ENCODE data around the gene C11orf16.
"Not testable (repeated sequence)": the region's sequence is repeated elsewhere in the genome, so short reads cannot be mapped to it uniquely, and the experiment has no call there.

Gene C11orf16

DNA sequence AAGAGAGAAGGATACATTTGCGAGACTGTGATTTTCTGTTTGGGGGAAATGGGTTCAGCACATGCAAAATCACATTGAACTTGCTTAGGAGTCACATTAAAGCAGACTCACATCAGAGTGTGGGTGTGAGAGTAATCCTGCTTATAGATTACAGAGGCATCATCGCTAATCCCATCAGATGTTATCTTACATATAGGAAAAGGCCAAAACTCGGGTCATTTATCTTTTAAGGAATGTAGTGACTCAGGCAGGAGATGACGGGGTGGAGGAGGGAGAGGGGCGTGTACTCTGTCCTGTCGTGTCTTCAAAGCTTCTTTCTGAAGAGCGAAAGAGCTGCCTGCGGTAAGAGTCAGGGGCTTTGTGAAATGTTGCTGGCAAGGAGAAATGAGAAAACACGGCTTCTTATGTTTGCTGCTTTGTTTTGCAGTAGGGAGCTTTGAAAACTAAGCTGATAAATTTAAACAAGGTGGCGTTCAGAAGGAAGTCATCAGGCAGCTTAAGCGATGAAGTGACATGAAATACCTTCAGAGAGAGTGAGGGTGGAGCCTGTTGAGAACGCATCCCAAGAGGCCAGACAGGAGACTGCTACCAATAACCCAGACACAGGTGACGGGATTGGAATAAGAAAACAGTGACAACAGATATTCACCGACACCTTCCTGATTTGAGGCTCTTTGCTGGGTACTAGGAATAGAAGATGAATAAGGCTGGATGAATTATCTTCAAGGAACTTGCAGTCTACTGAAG is 2.2 kb upstream of the C11orf16 start:
- DNase-seq, result peak; percentile 27

DNA sequence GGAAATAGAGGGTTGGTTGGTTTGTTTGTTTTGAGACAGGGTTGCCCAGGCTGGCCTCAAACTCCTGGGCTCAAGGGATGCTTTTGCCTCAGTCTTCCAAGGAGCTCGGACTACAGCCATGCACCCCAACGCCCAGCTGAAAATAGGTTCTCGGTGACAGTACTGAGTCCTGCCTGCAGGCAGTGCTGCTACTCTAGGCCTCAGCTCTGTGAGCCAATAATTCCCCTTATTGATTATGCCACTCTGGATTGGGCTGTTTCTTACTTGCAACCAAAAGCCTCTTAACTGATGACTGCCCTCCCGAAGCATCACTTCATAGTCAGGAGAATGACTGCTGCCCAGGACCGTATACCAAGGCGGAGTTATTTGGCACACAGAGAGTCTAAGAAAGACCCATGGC is 1.2 kb upstream of the C11orf16 start:
- DNase-seq, result no peak

DNA sequence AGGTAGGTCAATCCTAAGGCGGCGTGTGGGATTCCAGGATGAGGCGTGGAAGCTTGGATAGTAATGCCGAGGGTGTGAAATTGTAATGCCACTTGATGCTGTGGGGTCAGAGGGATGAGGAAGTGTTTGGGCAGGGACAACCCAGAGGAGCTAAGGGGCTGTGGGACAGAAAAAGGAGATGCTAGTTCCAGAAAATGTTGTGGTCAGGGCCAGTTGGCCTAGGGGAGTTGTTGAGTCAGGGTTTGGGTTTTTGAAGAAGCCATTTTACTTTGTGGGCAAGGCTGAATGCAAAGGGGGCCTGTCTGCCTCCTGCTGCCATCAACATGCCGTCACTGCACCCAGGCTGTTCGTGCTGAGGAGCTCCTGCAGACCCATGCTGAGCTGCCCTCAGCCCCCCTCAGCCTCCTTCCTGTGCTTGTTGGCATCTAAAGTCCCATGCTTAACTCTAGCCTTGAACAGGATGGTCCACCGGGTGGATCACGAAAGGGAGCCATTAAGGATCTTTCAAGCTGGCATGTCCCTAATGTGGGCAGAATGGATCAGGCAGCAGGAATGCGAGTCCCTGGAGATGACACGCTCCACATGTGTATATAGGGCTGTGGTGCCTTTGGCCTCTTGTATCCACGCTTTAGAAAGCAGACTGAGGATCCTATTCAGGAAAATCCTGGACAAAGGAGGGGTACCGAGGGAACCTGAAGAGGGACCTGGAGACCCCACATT is 2.1 kb downstream of the C11orf16 start:
- DNase-seq, result no peak

DNA sequence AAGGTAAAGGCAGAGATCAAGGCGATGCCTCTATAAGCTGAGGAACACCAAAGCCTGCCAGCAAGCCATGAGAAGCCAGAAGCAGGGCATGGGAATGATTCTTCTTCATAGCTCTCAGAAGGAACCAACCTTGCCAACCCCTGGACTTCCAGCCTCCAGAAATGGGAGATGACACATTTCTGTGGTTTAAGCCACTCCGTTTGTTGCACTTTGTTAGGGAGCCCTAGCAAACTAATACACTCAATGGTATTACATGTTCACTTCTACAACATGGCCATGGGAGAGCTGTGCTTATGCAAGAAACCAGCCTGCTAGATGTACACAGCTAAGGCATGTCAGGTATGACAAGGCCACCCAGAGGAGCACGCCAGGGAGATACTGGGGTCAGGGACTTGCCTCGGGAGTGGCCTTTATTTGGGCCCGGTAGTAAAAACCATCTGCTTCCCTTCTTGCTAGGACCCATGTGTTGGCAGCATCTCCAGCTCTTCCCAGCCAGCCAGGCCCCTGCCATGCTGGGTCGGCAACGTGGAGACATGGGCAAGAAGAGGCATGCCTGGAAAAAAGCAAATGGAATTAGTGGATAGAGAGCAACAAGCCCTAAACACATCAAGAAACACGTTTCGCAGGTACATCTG is 3.6 kb downstream of the C11orf16 start:
- DNase-seq, result no peak

DNA sequence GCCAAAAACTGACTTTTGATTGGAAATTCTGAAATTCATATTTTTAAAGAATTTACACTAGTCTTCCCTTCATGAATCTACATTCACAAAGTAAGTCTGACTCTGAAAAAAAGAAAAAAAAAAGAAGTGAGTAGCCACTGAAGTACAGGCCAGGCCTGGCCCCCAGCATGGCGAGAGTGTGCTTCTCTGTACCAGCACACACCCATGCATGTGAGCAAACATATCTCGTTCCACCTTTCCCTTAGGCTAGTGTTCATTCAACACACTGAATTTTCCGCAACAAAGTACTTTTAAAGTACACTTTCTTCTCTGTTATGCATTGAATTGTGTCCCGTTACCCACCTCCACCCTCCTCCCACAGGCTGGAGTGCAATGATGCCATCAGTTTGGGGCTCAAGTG is 4.5 kb downstream of the C11orf16 start:
- DNase-seq, result no peak

DNA sequence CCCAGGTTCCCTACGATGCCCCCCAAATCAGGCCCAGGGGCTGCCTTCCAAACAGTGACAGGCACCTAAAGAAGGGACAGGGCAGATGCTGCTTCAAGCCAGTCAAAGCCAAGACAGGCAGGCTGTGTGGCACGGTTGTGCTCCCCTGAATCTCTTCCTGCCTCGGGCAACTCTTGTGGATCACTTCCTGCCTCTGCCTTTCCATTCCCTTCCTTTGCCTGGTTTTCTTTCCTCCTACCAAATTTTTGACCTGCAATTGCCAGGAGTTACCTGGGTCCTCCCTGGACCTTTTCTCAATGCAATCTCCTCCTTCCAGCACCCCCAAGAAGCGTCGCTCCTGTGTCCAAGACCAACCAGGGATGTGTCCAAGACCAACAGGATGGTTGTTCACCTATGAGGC is 5.5 kb downstream of the C11orf16 start:
- DNase-seq, result no peak

DNA sequence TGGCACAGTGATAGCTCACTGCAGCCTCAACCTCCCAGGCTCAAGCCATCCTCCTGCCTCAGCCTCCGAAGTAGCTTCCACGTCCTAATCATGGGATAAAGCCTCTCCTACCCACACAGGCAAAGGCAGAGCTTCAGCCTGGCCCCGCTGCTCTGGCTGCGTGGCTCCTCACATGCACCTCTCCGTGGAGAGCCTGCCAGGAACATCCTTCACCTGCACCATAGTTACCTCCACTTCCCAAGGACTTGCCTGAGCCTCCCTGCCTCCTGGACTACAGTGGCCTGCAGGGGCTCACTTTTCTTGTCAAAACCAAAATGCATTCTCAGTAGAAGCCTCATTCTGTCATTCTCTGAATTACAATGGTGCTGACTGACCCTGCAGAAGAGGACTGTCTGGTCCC is 6.5 kb downstream of the C11orf16 start:
- no peak for DNase-seq

DNA sequence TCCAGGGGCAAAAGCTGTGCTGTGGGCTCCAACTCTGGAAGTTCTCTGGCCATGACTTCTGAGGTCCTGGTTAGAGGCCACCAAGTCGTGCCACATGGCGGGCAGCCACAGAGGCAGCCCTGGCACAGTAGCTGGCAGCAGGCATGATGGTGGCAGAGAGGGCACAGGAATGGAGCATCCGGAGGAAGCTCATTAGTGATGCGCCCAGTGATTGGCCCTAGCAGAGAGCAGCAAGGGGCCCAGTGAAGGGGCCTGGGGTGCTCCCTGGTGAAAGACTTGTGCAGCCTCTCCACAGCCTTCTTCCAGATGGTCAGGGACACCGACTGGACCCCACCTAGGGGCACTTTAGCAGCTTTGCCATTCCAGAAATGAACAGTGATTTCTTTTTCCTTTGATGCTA is 7.0 kb downstream of the C11orf16 start:
- DNase-seq, result no peak

DNA sequence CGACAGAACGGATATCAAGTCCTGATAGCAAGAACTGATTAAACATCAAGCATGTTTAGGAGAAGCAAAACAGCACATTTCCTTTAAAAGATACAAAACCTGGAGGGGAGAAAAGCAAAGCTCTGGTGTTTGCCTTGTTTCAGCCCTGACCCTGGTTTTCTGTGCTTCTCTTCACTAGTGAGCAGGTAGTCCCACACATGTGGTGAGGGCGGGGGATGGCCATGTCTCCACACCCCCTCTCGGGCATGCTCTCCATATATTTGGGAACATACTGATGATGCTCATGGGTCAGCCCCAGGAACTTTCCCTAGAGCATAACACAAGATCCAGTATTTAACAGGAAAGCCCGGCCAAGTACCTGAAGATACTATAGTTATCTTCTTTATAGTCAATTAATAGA is 10.1 kb downstream of the C11orf16 start:
- no peak for DNase-seq

DNA sequence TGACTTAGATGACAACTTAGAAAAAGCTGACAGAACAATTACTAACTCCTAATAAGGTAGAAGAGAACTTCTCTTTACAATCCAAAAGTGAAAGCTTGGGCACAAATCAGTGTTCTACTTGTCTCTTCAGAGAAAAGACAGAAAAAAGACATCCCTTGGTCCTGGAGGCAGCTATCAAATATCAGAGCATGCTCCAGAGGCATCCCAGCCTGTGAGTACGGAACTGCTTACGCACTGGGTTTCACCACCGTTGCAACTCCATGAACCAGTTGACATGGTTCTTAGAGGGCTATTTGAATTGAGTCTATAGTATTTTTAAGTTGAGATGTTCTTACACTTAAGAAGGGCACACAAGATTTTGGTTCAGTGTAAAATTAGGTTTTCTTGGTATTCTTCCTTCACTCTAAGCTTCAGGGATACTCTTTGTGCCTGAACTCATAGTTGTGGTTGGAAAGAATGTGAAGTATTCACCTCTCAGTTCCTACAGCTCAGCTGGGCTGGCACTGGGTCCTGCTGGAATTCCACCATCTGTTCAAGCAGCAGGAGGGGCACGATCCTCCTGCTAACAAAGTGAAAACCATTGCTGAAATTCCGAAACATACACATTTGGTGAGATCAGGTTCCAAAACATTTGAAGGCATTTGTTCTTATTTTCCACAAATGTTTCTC is 15.5 kb downstream of the C11orf16 start:
- peak; percentile 63 for DNase-seq

DNA sequence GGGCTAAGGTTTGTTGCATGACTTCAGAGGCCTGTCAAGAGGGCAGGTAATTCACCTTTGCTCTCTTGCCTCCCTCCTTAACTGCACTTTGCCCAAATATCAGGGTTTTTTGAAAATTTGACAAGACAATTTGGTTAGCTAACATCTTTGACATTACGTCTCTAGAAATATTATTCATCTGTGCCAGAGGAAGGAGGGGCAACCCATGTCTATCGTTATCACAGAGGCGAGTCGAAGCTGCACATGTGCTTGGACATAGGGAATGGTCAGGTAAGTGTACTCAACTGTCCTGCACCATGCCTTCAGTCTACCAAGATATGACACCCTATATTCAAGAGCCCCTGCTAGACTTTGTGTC is 18.1 kb downstream of the C11orf16 start:
- DNase-seq, result no peak

DNA sequence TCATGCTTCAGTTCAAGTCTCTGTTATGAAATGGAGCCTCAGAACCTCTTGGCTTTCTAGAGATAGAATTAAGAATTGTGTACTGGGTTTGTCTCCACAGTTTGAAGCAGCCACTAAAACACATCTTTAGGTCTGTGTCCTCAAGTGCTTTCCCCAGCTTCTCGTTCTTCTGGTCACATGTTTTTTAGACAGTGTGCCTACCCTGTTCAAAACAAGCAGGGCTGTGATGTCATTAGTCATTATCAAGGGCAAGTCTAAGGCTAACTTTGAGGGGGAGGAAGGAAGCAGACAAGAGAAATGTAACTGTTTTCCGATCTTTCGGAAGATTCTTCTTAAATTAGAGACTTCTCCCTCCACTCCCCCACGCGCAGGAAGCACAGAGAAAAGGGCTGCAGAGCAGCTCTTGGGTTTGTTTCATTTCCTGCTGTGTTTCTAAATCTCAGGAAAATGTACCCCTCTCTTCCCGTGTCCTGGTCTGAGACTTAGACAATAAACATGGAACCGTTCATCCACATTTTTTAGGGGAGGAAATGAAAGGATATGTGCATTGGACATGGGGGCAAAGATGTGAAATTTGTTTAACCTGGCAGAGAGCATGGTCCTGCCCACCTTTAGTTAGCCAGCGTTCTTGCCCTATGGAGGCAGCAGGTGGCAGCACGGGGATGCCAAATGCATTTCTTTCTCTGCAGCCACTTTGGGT is 18.6 kb downstream of the C11orf16 start:
- DNase-seq, result peak; percentile 7

DNA sequence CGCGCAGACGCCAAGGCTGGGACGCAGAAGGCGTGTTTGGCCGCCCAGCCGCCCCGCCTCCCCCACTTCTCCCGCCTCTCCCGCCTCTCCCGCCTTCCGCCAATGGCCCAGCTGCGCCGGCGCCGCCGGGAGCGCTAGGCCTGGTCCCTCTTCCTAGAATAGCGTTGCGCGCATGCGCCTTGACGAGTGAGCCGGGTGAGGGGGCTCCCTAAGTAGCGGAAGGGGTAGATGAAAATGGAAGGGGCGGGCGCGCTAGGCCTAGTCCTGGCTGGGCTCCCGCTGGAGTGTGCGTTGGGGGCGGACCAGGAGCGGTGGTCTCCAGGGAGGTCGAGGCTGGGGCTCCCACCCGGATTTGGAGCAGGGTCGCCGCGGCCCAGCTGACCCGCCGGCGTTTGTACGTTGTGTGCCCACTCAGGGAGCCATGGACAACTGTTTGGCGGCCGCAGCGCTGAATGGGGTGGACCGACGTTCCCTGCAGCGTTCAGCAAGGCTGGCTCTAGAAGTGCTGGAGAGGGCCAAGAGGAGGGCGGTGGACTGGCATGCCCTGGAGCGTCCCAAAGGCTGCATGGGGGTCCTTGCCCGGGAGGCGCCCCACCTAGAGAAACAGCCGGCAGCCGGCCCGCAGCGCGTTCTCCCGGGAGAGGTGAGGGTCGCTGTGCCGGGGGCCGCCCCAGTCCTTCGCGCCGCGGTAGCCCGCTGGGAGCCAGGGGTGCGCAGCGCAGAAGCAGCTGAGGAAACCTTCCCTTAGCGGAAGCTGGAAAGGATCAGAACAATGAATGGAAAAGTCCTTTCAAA is 21.5 kb downstream of the C11orf16 start, which contains the start of gene AKIP1:
AKIP1 (plus strand) TSS at position 161 of the 795 bp plus-strand sequence; CDS start at position 422, 261 bp downstream.
- peak; percentile 93 for DNase-seq

DNA sequence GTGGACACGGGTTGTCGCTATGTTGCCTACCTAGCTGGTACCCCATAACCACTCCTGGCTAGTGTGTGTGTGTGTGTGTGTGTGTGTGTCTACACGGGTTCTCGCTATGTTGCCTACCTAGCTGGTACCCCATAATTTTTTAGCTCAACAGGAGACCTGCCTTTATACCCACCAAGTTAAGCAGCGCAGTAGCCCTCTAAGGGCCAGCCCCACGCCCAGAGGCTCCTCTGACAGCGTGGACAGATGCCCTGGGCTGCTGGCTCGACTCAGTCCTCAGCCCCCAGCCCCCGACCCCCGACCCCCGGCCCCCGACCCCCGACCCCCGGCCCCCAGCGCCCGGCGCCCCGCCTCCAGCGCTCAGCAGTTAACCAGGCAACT is 22.1 kb downstream of the C11orf16 start:
- no peak for DNase-seq

DNA sequence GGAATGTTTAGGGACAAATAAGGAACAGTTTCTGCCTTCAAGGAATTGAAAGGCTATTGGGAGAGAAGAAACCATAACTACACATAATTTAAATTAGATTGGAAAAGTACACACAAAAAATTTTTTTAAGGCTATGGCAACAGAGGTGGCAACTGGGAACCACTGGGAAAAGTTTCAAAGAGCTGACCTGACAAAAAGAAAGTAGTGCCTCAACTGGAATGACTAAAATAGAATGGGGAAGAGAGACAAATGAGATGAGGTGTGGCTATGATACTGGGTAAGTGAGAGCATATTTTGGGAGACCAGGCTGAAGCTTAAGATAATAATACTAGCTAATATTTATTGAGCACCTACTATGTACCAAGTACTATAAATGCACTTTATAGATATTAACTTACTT is 24.6 kb downstream of the C11orf16 start:
- DNase-seq, result no peak

DNA sequence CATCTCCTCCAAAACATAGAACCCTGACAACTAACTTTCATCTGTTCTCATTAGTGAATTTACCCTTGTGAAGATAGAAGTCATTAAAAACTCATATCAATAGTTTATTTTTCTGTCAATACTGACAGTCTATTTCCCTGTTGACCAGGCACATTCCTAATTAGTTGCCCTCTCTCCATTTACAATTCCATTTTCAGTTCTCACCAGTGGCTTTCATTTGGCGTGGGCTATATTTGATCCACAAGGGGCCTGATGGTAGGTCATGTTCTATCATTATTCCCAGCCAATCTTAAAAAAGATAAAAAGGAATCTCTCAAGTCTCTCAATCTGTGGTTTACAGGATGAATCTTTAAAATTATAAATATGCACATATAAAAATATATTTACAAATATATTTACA is 25.6 kb downstream of the C11orf16 start:
- DNase-seq, result no peak

DNA sequence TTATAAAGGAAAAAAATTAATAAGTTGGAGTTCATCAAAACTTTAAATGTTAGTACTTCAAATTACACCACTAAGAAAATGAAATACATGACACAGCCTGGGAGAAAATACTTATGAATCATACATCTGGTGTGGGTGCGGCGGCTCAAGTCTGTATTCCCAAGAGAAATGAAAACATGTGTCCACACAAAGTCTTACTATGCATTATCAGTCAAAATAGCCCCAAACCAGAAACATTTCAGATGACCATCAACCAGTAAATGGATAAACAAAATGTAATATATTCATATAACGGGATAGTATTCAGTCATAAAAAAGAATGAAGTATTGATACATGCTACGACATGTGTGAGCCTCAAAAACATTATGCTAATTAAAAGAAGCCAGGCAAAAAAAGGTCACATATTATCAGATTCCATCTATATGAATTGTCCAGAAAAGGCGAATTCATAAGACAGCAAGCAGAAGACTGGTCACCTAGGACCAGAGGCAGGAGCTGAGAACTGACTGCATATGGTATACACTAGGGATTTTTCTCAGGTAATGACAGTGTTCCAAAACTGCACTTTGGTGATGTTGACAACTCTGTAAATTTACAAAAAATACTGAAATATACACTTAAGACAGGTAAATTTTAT is 27.1 kb downstream of the C11orf16 start:
- DNase-seq, result peak; percentile 63

DNA sequence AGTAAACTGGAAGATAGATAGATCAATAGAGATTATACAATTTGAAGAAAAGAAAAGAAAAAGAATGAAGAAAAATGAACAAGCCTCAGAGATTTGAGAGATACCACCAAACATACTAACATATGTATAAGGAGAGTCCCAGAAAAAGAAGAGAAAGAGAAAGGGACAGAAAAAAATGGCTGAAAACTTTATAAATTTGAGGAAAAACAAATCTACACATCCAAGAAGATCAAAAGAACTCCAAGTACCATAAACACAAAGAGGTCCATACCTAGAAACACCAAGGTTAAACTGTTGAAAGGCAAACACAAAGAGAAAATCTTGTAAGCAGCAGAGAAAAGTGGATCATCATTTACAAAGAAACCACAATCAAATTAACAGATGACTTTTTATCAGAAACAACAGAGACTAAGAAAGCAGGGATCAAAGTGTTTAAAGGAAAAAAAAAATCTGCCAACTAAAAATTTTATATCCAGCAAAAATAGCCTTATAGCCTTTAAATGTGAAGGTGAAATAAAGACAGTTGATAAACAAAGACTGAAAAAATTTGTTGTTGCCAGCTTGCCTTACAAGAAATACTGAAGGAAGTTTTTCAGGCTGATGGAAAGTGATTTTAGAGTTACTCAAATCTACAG is 33.5 kb downstream of the C11orf16 start:
- no peak for DNase-seq

DNA sequence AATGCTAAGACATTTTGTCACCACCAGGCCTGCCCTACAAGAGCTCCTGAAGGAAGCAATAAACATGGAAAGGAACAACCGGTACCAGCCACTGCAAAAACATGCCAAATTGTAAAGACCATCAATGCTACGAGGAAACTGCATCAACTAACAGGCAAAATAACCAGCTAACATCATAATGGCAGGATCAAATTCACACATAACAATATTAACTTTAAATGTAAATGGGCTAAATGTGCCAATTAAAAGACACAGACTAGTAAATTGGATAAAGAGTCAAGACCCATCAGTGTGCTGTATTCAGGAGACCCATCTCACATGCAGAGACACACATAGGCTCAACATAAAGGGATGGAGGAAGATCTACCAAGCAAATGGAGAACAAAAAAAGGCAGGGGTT is 41.6 kb downstream of the C11orf16 start:
- not testable (repeated sequence) for DNase-seq

DNA sequence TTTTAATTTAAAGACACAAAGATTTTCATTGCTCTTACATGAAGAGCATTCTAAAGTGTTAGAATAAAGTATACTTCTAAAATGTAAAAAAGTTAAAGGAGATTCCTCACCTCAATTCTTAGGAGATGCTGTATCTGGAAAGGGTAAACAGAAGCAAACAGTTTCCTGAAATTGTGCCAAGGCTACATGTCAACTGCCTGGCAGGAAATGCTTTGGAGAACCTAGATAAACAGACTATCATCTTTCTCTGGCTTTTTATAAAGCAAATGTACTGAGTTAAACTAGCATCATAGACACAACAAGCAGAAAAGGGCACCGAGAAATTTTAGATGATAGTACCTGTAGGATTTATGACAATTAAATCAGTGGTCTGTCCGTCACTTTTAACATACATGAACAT is 46.4 kb downstream of the C11orf16 start:
- no peak for DNase-seq

DNA sequence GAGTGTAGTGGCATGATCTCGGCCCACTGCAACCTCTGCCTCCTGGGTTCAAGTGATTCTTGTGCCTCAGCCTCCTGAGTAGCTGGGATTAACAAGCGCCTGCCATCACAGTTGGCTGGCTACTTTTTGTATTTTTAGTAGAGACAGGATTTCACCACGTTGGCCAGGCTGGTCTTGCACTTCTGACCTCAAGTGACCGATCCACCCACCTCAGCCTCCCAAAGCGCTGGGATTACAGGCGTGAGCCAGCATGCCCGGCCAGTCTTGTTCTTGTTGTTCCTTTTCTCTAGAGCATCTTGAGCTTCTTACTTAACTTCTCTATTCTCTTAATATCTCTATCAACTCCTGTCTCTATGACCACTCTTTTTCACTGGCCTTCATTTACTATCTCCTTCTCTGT is 51.2 kb downstream of the C11orf16 start:
- DNase-seq, result not testable (repeated sequence)
